GM18508 (cell line): ENCODE data around the gene RNF213.
"Not testable (repeated sequence)": the region's sequence is repeated elsewhere in the genome, so short reads cannot be mapped to it uniquely, and the experiment has no call there.

Source experiments
- ATAC-seq: cut with Tn5 transposase; IDR thresholded peaks from one replicate; pipeline ENCODE4 v1.9.1; 2021; ENCODE audit warnings: moderate number of reproducible peaks; ENCODE audit not compliant: insufficient read depth, unreplicated experiment

The RNF213 gene

GRCh38 chr17:80223838-80224497, 36.7 kb upstream of the RNF213 start:
- ATAC-seq = no peak

DNA sequence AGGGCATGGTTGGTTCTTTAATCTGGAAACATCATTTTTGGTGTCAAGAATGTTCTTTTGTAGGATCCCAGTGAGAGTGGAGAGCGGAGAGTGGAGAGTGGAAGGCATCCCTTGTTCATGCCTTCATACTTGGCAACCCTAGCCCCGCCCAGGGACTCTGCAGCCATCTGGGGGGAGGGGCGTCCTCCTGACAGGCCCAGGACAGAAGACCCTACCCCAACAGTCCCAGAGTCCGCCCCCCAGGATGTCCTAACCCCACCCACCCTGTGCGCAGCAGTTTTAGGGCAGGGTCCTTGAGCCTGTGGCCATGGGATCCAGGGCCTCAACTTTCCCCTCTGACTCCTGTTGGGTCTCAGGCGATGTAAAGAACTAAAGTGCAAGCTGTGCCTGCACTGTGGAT, 36.0 kb upstream of the RNF213 start:
- no peak for ATAC-seq

- ATAC-seq = no peak
Measured at GRCh38 chr17:80225230-80225629, 35.4 kb upstream of the RNF213 start.

DNA sequence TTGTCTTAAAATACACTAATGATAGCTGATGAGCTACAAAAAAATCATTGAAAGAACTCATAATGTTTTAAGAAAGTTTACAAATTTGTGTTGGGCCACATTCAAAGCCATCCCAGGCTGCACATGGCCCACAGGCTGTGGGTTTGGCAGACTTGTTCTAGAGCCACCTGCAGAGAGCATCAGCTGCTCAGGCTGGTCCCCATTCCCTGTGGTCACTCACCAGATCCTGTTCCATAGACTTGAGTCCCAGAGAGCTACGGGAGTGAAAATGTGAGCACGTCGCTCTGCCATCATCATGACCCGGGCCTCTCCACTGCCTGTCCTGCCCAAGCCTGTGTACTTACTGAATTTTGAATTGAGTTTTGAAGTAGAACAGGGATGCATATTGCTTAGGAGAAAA, 33.5 kb upstream of the RNF213 start:
- ATAC-seq = no peak

DNA sequence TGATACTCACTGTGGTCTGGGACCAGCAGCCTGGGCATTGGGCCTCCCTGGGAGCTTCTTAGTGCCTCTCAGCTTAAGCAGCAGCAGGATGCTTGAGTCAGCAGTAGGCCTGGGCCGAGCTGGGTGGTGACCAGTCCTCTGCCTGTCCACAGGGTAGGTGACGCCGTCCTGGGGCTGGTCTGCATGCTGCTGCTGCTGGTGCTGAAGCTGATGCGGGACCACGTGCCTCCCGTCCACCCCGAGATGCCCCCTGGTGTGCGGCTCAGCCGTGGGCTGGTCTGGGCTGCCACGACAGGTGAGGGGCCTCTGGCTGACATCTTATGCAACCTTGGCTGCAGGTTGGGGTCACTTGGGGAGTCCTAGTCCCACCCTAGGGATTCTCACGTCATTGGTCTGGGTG, 33.0 kb upstream of the RNF213 start:
- ATAC-seq = no peak

- ATAC-seq = no peak
Measured at GRCh38 chr17:80228477-80228876, 32.2 kb upstream of the RNF213 start.

- ATAC-seq = no peak
Measured at GRCh38 chr17:80229011-80229410, 31.6 kb upstream of the RNF213 start.

DNA sequence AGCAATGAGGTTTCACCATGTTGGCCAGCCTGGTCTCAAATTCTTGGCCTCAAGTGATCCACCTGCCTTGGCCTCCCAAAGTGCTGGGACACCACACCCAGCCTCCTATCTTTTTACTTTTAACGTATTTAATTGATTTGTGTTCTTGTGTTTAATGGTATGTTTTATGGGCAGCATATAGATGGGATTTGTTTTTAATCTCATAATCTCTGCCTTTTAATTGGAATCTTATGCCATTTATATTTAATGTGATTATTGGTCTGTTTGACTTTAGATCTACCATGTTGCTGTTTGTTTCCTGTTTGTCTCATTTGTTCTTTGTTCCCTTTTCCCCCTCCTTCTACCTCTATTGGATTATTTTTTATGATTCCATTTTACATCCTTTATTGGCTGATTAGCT, 28.2 kb upstream of the RNF213 start:
- no peak for ATAC-seq

DNA sequence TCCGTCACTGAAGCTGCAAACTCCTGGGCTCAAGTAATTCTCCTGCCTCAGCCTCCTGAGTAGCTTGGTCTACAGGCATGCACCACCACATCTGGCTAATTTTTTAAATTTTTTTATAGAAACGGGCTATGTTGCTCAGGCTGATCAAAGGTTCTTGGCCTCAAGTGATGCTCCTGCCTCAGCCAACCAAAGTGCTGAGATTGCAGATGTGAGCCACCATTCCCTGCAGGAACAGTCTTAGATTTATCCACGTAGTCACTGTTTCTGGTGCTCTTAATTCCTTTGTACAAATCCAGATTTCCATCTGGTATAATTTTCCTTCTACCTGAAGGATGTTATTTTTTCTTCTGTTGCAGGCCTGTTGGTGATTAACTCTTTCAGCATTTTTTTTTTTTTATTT, 27.4 kb upstream of the RNF213 start:
- ATAC-seq = no peak

GRCh38 chr17:80236911-80237310, 23.7 kb upstream of the RNF213 start:
- no peak for ATAC-seq

DNA sequence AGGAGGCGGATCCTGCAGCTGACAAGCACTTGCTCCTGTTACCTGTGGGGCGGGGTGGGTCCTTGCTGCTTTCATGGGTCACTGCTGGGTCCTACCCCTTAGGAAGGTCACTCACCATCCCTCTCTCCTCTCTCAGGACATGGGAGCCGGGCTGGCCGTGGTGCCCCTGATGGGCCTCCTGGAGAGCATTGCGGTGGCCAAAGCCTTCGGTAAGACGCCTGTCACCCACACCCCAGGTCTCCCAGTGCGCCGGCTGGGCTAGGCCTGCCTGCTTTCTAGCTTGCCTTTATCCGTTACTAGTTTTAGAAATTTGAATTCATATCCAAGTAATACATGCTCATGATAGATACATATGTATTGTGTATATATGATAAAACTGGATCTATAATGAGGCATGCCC, 23.3 kb upstream of the RNF213 start:
- ATAC-seq = no peak

- ATAC-seq = no peak
Measured at GRCh38 chr17:80242505-80242904, 18.1 kb upstream of the RNF213 start.

DNA sequence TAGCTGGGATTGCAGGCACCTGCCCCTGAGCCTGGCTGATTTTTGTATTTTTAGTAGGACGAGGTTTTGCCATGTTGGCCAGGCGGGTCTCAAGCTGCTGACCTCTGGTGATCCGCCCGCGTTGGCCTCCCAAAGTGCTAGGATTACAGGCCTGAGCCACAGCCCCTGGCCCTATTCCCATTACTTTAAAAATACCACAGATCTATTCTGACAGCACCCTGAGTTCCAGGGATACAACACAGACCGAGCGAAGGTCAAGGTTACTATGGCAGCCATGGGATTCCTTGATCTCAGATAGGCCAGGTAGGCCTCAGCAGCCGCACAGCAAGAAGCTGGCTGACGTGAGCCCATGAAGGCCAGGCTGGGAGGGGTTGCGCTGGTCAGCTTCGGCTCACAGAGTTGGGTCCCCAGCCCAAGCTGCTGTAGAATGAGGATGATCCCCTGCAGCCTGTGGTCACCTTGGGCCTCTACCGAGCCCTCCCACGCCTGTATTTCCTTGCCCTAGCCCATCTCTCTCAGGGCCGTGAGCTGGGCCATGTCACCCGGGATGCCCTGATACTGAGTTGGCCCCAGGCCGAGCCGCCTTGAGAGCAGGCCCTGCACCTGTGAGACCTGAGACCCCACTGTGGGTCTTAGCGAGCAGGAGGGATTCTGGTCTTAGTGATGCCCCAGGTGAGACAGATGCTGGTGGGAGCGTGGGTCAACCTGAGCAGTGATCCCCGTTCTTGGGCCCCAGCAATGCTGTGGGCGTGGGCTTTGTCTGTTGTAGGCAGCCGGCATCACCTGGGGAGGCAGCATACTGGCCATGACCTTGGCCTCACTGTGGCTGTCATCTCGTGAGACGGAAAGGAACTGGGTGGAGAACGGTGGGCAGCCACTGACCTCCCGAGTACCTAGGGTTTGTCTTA, 16.9 kb upstream of the RNF213 start:
- ATAC-seq = no peak

DNA sequence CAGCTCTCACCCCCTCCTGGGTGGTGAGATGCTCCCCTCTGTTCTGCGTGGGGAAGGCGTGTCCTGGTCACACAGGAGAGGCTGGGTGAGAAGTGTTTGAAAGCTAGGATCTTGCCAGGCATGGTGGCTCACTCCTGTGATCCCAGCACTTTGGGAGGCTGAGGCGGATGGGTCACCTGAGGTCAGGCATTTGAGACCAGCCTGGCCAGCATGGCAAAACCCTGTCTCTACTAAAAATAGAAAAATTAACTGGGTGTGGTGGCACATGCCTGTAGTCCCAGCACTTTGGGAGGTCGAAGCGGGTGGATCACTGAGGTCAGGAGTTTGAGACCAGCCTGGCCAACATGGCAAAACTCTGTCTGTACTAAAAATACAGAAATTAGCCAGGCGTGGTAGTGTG, 16.2 kb upstream of the RNF213 start:
- not testable (repeated sequence) for ATAC-seq

GRCh38 chr17:80244871-80245509, 15.7 kb upstream of the RNF213 start:
- no peak for ATAC-seq

DNA sequence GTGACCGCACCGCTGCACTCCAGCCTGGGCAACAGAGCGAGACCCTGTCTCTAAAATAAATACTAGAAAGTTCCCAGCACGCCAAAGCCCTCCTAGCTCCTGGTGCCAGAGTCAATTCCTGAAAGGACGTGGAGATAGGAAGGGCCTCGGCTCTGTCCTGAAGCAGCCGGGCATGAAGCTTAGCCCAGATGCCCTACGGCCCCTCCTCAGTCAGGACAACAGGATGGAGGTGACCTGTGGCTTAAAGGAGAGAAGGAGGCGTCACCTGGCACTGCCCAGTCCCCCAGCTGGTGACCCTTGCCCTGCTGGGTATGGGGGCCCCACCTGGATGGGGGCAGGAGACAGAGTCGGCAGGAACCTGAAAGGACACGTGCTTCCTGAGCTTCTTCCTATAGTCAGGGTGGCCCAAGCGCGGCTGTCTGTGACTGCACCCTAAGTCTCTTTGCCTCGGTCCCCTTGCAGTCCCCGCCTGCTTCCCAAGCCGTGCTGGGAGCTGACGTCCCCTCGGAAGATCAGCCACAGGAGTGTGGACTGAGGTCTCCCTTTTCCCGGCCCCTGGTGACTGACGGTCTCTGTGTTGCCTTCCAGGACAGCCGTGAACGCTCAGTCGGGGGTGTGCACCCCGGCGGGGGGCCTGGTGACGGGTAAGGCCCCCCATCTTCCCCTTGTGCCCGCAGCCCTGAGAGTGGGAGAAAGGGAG, 14.9 kb upstream of the RNF213 start:
- ATAC-seq = no peak

- no peak for ATAC-seq
Measured at GRCh38 chr17:80246266-80246681, 14.4 kb upstream of the RNF213 start.

DNA sequence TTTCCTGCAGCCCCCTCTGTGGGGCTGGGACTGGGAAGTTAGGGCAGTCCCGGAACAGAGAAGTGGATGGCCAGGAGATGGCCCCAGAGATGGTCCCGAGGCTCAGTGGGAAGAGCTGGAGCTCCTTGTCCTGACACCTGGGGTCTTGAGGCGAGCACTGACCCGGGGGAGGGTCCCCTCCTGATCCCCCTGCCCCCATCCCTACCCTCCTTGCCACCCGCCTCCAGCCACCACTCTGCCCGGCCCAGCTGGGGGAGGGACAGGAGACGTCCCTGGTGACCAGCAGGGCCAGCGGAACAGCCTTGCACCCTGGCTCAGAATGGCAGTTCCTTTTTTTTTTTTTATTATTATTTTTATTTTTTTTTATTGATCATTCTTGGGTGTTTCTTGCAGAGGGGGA, 13.9 kb upstream of the RNF213 start:
- no peak for ATAC-seq

- ATAC-seq = no peak
Measured at GRCh38 chr17:80247561-80247960, 13.1 kb upstream of the RNF213 start.

- ATAC-seq = no peak
Measured at GRCh38 chr17:80248001-80248893, 12.4 kb upstream of the RNF213 start.
